Tibial artery (tissue), 4 donors: ENCODE measurements around the gene PIGP.

Experiments
- DNase-seq, 2 donors: peaks; one replicate each; pipeline ENCODE4 v3.0.0-alpha.2; 2019
- H3K27ac ChIP-seq, 2 donors: fragments of 200-600 bp; sonication (generic) in 1 of 2; 1 replicate in 1 of 2; 2 replicates in 1 of 2; pipeline ENCODE4 v1.5.1; 2018 to 2019; ENCODE audit warnings: mild to moderate bottlenecking in 1 of 2
- H3K27me3 ChIP-seq, 2 donors: fragments of 200-600 bp; sonication (generic) in 1 of 2; one replicate each; pipeline versions ENCODE4 v1.5.1 to v1.6.0; 2016 to 2019
- H3K36me3 ChIP-seq, 3 donors: fragments of 200-600 bp; sonication (generic) in 2 of 3; one replicate each; pipeline ENCODE4 v1.5.1; 2016 to 2019; ENCODE audit warnings: mild to moderate bottlenecking in 2 of 3
- H3K4me1 ChIP-seq, 4 donors: fragments of 200-600 bp; sonication (generic) in 2 of 4; 1 replicate in 3 of 4; 2 replicates in 1 of 4; pipeline ENCODE4 v1.5.1; 2016 to 2019
- H3K4me3 ChIP-seq, 2 donors: fragments of 200-600 bp; sonication (generic) in 1 of 2; 1 replicate in 1 of 2; 2 replicates in 1 of 2; pipeline ENCODE4 v1.5.1; 2018 to 2019; ENCODE audit warnings: mild to moderate bottlenecking in 2 of 2
- H3K9me3 ChIP-seq, 3 donors: fragments of 200-600 bp; sonication (generic) in 1 of 3; one replicate each; pipeline ENCODE4 v1.5.1; 2016 to 2019
- CTCF ChIP-seq, 2 experiments: fragments of 200-600 bp in 1 of 2; fragments of 450-650 bp in 1 of 2; IDR thresholded peaks; one replicate each; pipeline ENCODE4 v1.5.1; 2017 to 2019; ENCODE audit warnings: antibody characterized with exemption in 2 of 2, mild to moderate bottlenecking in 1 of 2, moderate library complexity in 1 of 2
- intact Hi-C: fragments of 100-400 bp; cut with DNase I; formaldehyde crosslinking; loops from one replicate; pipeline ENCODE4 v1.15.0; 2023; ENCODE audit warnings: low total_unique reads

The PIGP gene

DNA sequence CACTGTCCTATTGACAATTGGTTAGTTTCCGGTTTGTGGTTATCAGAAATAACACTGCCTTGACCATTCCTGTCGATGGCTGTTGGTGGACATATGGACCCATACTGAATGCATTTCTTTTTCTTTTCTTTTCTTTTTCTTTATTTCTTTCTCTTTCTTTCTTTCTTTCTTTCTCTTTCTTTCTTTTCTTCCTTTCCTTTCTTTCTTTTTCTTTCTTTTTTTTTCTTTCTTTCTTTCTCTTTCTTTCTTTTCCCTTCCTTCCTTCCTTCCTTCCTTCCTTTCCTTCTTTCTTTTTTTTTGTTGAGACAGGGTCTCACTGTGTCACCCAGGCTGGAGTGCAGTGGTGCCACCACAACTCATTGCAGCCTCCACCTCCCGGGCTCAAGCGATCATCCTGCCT lies 42.0 kb downstream of the PIGP start:
- TF ChIP-seq CTCF (IDR thresholded peaks at IDR 0.05) = no peak
- no peak for DNase-seq
- Histone ChIP-seq H3K27me3 (peaks cover 0 to 10% of the 10 kb centered on the region in 2 donors), H3K36me3 (no peaks in the 10 kb centered on the region), H3K4me1 (no peaks in the 10 kb centered on the region), H3K27ac (no peak overlapping the region), H3K9me3 (no peaks in the 10 kb centered on the region), H3K4me3 (no peak overlapping the region)
- intact Hi-C loops = no loop called here

- no peak for DNase-seq
- Histone ChIP-seq H3K4me3 (no peak overlapping the region), H3K27me3 (peaks cover 0 to 10% of the 10 kb centered on the region in 2 donors), H3K36me3 (no peaks in the 10 kb centered on the region), H3K4me1 (no peaks in the 10 kb centered on the region), H3K9me3 (no peaks in the 10 kb centered on the region), H3K27ac (no peak overlapping the region)
- intact Hi-C loops = no loop called here
- TF ChIP-seq CTCF (IDR thresholded peaks at IDR 0.05) = no peak
Measured at GRCh38 chr21:37028570-37028969, 44.3 kb downstream of the PIGP start.

- intact Hi-C loops = no loop called here
- Histone ChIP-seq H3K27ac (no peak overlapping the region), H3K4me1 (no peaks in the 10 kb centered on the region), H3K4me3 (no peak overlapping the region), H3K27me3 (peaks cover 0 to 6% of the 10 kb centered on the region in 2 donors), H3K9me3 (no peaks in the 10 kb centered on the region), H3K36me3 (no peaks in the 10 kb centered on the region)
- no peak for TF ChIP-seq CTCF (IDR thresholded peaks at IDR 0.05)
- DNase-seq = no peak
Measured at GRCh38 chr21:37026499-37026898, 46.4 kb downstream of the PIGP start.

- H3K9me3 ChIP-seq = no peaks in the 10 kb centered on the region
- no peaks in the 10 kb centered on the region for H3K4me1 ChIP-seq
- intact Hi-C loops = no loop called here
- no peak overlapping the region for H3K4me3 ChIP-seq
- no peak for TF ChIP-seq CTCF (IDR thresholded peaks at IDR 0.05)
- H3K27ac ChIP-seq = no peak overlapping the region
- no peak for DNase-seq
- H3K27me3 ChIP-seq = peaks cover 0 to 29% of the 10 kb centered on the region in 2 donors
- no peaks in the 10 kb centered on the region for H3K36me3 ChIP-seq
Measured at GRCh38 chr21:37017951-37018679, 54.8 kb downstream of the PIGP start.
